Sigmoid colon (tissue), 7 donors: ENCODE measurements around the gene RNFT2. TPM values are rescaled to one million over a fixed set of nuclear protein-coding genes. Genes with fewer than 3 reads are reported as not detected.

ENCODE experiments used
- DNase-seq: peaks from one replicate; pipeline ENCODE4 v3.0.0-alpha.2; 2019
- H3K27ac ChIP-seq, 4 donors: fragments of 200-600 bp; sonication (generic); one replicate each; pipeline ENCODE4 v1.5.1; 2016 to 2019; ENCODE audit warnings: mild to moderate bottlenecking in 1 of 4
- H3K27me3 ChIP-seq, 3 donors: fragments of 200-600 bp; sonication (generic); one replicate each; pipeline ENCODE4 v1.5.1; 2019; ENCODE audit warnings: mild to moderate bottlenecking in 1 of 3
- H3K36me3 ChIP-seq, 4 donors: fragments of 200-600 bp; sonication (generic); one replicate each; pipeline ENCODE4 v1.5.1; 2016 to 2019
- H3K4me1 ChIP-seq, 4 donors: fragments of 200-600 bp; sonication (generic); one replicate each; pipeline ENCODE4 v1.5.1; 2017 to 2019
- H3K4me3 ChIP-seq, 4 donors: fragments of 200-600 bp; sonication (generic); one replicate each; pipeline ENCODE4 v1.5.1; 2017 to 2019; ENCODE audit warnings: mild to moderate bottlenecking in 2 of 4, moderate library complexity in 1 of 4
- H3K9me3 ChIP-seq, 4 donors: fragments of 200-600 bp in 3 of 4; sonication (generic) in 3 of 4; one replicate each; pipeline versions ENCODE4 v1.5.1 to v1.6.1; 2013 to 2019
- CTCF ChIP-seq, 4 experiments: fragments of 450-650 bp in 3 of 4; fragments of 200-600 bp in 1 of 4; IDR thresholded peaks; one replicate each; pipeline ENCODE4 v1.5.1; 2016 to 2019; ENCODE audit warnings: antibody characterized with exemption in 4 of 4, mild to moderate bottlenecking in 3 of 4, moderate library complexity in 2 of 4
- EP300 ChIP-seq, 4 donors: sonication (generic); formaldehyde crosslinking; IDR thresholded peaks; one replicate each; pipeline ENCODE4 v1.6.1; 2017; ENCODE audit warnings: antibody characterized with exemption in 4 of 4
- POLR2A ChIP-seq, 2 donors: fragments of 450-650 bp; IDR thresholded peaks; one replicate each; pipeline ENCODE4 v1.6.1; 2016; ENCODE audit warnings: antibody characterized with exemption in 2 of 2, mild to moderate bottlenecking in 2 of 2, moderate library complexity in 2 of 2
- POLR2AphosphoS5 ChIP-seq, 4 donors: sonication (generic); formaldehyde crosslinking; IDR thresholded peaks; one replicate each; pipeline ENCODE4 v1.6.1; 2017; ENCODE audit warnings: antibody characterized with exemption in 4 of 4
- WGBS, 2 donors: extraction: QIAGEN DNeasy Blood & Tissue Kit; methylation state at CpG; one replicate each; pipeline ENCODE4 v1.1.7; 2013; 5-methylcytosine and 5-hydroxymethylcytosine counted together
- intact Hi-C: fragments of 100-400 bp; cut with DNase I; formaldehyde crosslinking; loops from one replicate; pipeline ENCODE4 v1.15.1; 2023
- polyA plus RNA-seq, 3 donors: library from polyadenylated mRNA; stranded (reverse); fragments of 200-250 nt; gene quantifications; one replicate each; pipeline ENCODE4 v1.2.3, GENCODE V29; 2013
- total RNA-seq, 4 donors: library from RNA; depleted of rRNA; stranded (reverse); fragments of >200 nt; gene quantifications; one replicate each; pipeline ENCODE4 v1.1.0, GENCODE V29; 2016
- donor health status: healthy with polysubstance abuse.
- donor health status: Bipolar disorder and iron deficiency.
- donor health status: healthy.

Gene RNFT2
- total and polyA plus RNA-seq, 7 donors: 0.36 to 4.3 (median 1.1) TPM

- Histone ChIP-seq H3K9me3 (peaks cover 0 to 8% (median 6%) of the 10 kb centered on the region in 4 donors), H3K4me3 (no peak overlapping the region), H3K27me3 (peaks cover 18 to 71% (median 47%) of the 10 kb centered on the region in 3 donors), H3K27ac (no peak overlapping the region), H3K4me1 (peaks cover 0 to 13% (median 10%) of the 10 kb centered on the region in 4 donors), H3K36me3 (no peaks in the 10 kb centered on the region)
- no peak for DNase-seq
- intact Hi-C loops: no loop called here
- 91 to 92% methylated on average over 4 of the region's 4 CpGs for WGBS, 2 donors
- TF ChIP-seq EP300 (IDR thresholded peaks at IDR 0.05) (no peak), POLR2AphosphoS5 (IDR thresholded peaks at IDR 0.05) (no peak), CTCF (IDR thresholded peaks at IDR 0.05) (no peak), POLR2A (IDR thresholded peaks at IDR 0.05) (no peak)
Measured at GRCh38 chr12:116874324-116874995, 136.3 kb downstream of the RNFT2 start.

GRCh38 chr12:116876151-116876869, 138.2 kb downstream of the RNFT2 start:
- DNase-seq: no peak
- Histone ChIP-seq H3K27ac (no peak overlapping the region), H3K9me3 (peaks cover 0 to 8% (median 6%) of the 10 kb centered on the region in 4 donors), H3K27me3 (peaks cover 34 to 89% (median 65%) of the 10 kb centered on the region in 3 donors), H3K4me1 (peaks cover 0 to 29% (median 26%) of the 10 kb centered on the region in 4 donors), H3K4me3 (no peak overlapping the region), H3K36me3 (no peaks in the 10 kb centered on the region)
- TF ChIP-seq EP300 (IDR thresholded peaks at IDR 0.05) (no peak), CTCF (IDR thresholded peaks at IDR 0.05) (no peak), POLR2A (IDR thresholded peaks at IDR 0.05) (no peak), POLR2AphosphoS5 (IDR thresholded peaks at IDR 0.05) (no peak)
- 32 to 47% methylated on average over 19 of the region's 19 CpGs for WGBS, 2 donors
- intact Hi-C loops: no loop called here

- Histone ChIP-seq H3K27ac (no peak overlapping the region), H3K36me3 (no peaks in the 10 kb centered on the region), H3K4me1 (peaks cover 0 to 42% (median 37%) of the 10 kb centered on the region in 4 donors), H3K4me3 (peak overlapping the region in 2 of 4 donors; percentile 15 to 22), H3K27me3 (peaks cover 44 to 100% (median 91%) of the 10 kb centered on the region in 3 donors), H3K9me3 (peaks cover 0 to 8% (median 6%) of the 10 kb centered on the region in 4 donors)
- DNase-seq: no peak
- intact Hi-C loops: no loop called here
- TF ChIP-seq POLR2A (IDR thresholded peaks at IDR 0.05) (no peak), EP300 (IDR thresholded peaks at IDR 0.05) (no peak), CTCF (IDR thresholded peaks at IDR 0.05) (no peak), POLR2AphosphoS5 (IDR thresholded peaks at IDR 0.05) (no peak)
- 1 to 2% methylated on average over 55 of the region's 55 CpGs for WGBS, 2 donors
Measured at GRCh38 chr12:116878567-116879508, 140.7 kb downstream of the RNFT2 start.

GRCh38 chr12:116879509-116880212, 141.5 kb downstream of the RNFT2 start:
- peak overlapping the region in 1 of 4 donors; percentile 22 for H3K4me3 ChIP-seq
- 2% methylated on average over 52 of the region's 52 CpGs for WGBS, 2 donors

More at GRCh38 chr12:116879509-116880212, 141.5 kb downstream of the RNFT2 start:
- H3K27ac ChIP-seq: no peak overlapping the region
- no peak for TF ChIP-seq POLR2AphosphoS5 (IDR thresholded peaks at IDR 0.05)
- no peak for TF ChIP-seq EP300 (IDR thresholded peaks at IDR 0.05)
- TF ChIP-seq CTCF (IDR thresholded peaks at IDR 0.05): no peak
- TF ChIP-seq POLR2A (IDR thresholded peaks at IDR 0.05): no peak
- H3K9me3 ChIP-seq: peaks cover 0 to 1% (median under 1%) of the 10 kb centered on the region in 4 donors
- peaks cover 44 to 100% (median 93%) of the 10 kb centered on the region in 3 donors for H3K27me3 ChIP-seq
- H3K36me3 ChIP-seq: no peaks in the 10 kb centered on the region
- H3K4me1 ChIP-seq: peaks cover 0 to 42% (median 37%) of the 10 kb centered on the region in 4 donors
- no peak for DNase-seq
- intact Hi-C loops: no loop called here
